NT2/D1 (cell line): ENCODE data around the gene SDR39U1.

Experiments
- DNase-seq: peaks from one replicate; pipeline ENCODE4 v3.0.0-alpha.2; 2011; ENCODE audit warnings: low read depth, low spot score
- H3K27me3 ChIP-seq: 2 replicates; pipeline ENCODE4 v1.6.0; 2011; ENCODE audit warnings: mild to moderate bottlenecking; ENCODE audit not compliant: insufficient read length, insufficient read depth
- H3K36me3 ChIP-seq: 2 replicates; pipeline ENCODE4 v1.6.1; 2011; ENCODE audit warnings: mild to moderate bottlenecking, low read length, mixed read lengths; ENCODE audit not compliant: insufficient read depth, insufficient read length
- H3K4me1 ChIP-seq: 2 replicates; pipeline ENCODE4 v1.5.1; 2011; ENCODE audit not compliant: insufficient read depth, insufficient read length
- H3K4me3 ChIP-seq: 2 replicates; pipeline ENCODE4 v1.5.1; 2011; ENCODE audit warnings: low read depth; ENCODE audit not compliant: insufficient read length
- H3K9ac ChIP-seq: 2 replicates; pipeline ENCODE4 v1.6.0; 2011; ENCODE audit warnings: low read depth; ENCODE audit not compliant: insufficient read length
- H3K9me3 ChIP-seq: 2 replicates; pipeline ENCODE4 v1.5.1; 2011; ENCODE audit warnings: mild to moderate bottlenecking, low read length; ENCODE audit not compliant: insufficient read depth
- SUZ12 ChIP-seq: IDR thresholded peaks from 2 replicates; pipeline ENCODE4 v1.6.1; 2011; ENCODE audit not compliant: insufficient read length, insufficient read depth; ENCODE audit errors: extremely low read depth
- YY1 ChIP-seq: IDR thresholded peaks from 2 replicates; pipeline ENCODE4 v1.6.1; 2011; ENCODE audit not compliant: insufficient read length, insufficient read depth
- ZNF274 ChIP-seq: IDR thresholded peaks from 2 replicates; pipeline ENCODE4 v1.6.1; 2011; ENCODE audit warnings: mild to moderate bottlenecking, low read depth, low read length

SDR39U1 gene

DNA sequence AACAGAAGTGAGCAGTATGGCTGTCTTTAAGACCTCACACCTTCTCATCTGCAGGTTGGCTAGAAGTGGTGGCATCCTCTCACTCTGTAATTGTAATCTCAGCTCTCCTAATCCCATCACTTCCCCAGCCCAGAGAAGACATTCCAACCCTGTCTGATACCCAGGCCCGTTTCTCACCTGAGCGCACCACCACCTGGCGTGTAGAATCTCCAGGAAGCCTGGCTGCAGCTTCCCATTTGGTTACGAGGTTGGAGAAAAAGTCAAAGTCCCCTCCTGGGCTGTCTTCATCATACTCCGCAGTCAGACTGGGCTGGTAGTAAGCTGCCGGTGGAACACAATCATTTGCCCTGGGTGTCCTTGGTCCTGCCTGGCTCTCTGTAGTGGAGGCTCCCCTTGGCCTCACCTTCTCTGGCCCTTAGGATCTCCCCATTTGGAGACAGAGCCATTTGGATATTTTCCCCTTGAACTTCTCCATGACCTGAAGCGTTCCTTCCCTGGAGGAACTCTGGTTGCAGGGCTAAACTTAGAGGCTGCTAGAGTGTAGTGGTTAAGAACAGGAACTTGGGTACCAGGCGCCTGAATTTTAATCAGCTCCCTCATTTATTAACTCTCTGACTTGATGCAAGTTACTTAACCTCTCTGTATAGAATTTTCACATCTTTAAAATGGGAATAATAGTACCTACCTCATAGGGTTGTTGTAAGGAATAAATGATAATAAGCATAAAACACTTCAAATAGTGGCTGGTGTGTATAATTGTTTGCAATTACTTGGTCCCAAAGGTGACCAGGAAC, 1.8 kb downstream of the SDR39U1 start:
- TF ChIP-seq SUZ12 = no peak
- no peak for TF ChIP-seq YY1
- no peak for TF ChIP-seq ZNF274
- no peak for DNase-seq
- no peaks in the 10 kb centered on the region for H3K9me3 ChIP-seq
- H3K4me3 ChIP-seq = no peak overlapping the region
- H3K36me3 ChIP-seq = peaks cover 50% of the 10 kb centered on the region
- peak overlapping the region; percentile 85 for H3K9ac ChIP-seq
- H3K27me3 ChIP-seq = no peaks in the 10 kb centered on the region
- peaks cover 3% of the 10 kb centered on the region for H3K4me1 ChIP-seq

- H3K36me3 ChIP-seq = peaks cover 55% of the 10 kb centered on the region
- TF ChIP-seq SUZ12 = no peak
- TF ChIP-seq YY1 = no peak
- no peak for TF ChIP-seq ZNF274
These were observed 2.6 kb downstream of the SDR39U1 start for GRCh38 chr14:24439830-24440605.

GRCh38 chr14:24439257-24439656, 3.3 kb downstream of the SDR39U1 start:
- TF ChIP-seq SUZ12 (no peak), YY1 (no peak), ZNF274 (no peak)
- Histone ChIP-seq H3K9me3 (no peaks in the 10 kb centered on the region), H3K36me3 (peaks cover 55% of the 10 kb centered on the region), H3K27me3 (no peaks in the 10 kb centered on the region), H3K9ac (no peak overlapping the region), H3K4me3 (no peak overlapping the region), H3K4me1 (peaks cover 3% of the 10 kb centered on the region)
- no peak for DNase-seq

More at GRCh38 chr14:24439830-24440605, 2.6 kb downstream of the SDR39U1 start:
- H3K27me3 ChIP-seq = no peaks in the 10 kb centered on the region
- DNase-seq = no peak
- no peaks in the 10 kb centered on the region for H3K9me3 ChIP-seq
- peaks cover 3% of the 10 kb centered on the region for H3K4me1 ChIP-seq
- H3K4me3 ChIP-seq = no peak overlapping the region
- no peak overlapping the region for H3K9ac ChIP-seq

GRCh38 chr14:24438223-24439097, 4.1 kb downstream of the SDR39U1 start:
- Histone ChIP-seq H3K4me3 (no peak overlapping the region), H3K36me3 (peaks cover 58% of the 10 kb centered on the region), H3K9me3 (no peaks in the 10 kb centered on the region), H3K4me1 (peaks cover 3% of the 10 kb centered on the region), H3K27me3 (no peaks in the 10 kb centered on the region), H3K9ac (no peak overlapping the region)
- TF ChIP-seq YY1 = no peak
- TF ChIP-seq ZNF274 = no peak
- TF ChIP-seq SUZ12 = no peak
- no peak for DNase-seq

DNA sequence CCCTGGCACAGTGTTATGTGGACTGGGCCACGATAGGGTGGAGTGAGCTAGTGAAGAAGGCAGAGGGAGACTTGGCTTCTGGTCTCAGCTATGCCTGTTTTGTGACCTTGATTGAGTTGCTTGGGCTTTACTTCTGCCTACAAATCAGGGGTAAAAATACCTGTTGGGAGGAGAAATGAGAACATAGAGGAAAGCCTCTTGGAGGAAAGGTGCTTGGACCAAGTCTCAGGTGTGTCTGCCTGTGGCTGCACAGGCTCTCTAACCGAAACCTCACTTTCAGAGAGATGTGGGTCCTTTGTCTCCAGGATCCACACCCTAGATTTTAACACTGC, 4.9 kb downstream of the SDR39U1 start:
- peaks cover 3% of the 10 kb centered on the region for H3K4me1 ChIP-seq
- no peak overlapping the region for H3K4me3 ChIP-seq
- no peaks in the 10 kb centered on the region for H3K9me3 ChIP-seq
- no peak for TF ChIP-seq SUZ12
- TF ChIP-seq YY1 = no peak
- TF ChIP-seq ZNF274 = no peak
- no peaks in the 10 kb centered on the region for H3K27me3 ChIP-seq
- peaks cover 65% of the 10 kb centered on the region for H3K36me3 ChIP-seq
- H3K9ac ChIP-seq = no peak overlapping the region
- DNase-seq = no peak

DNA sequence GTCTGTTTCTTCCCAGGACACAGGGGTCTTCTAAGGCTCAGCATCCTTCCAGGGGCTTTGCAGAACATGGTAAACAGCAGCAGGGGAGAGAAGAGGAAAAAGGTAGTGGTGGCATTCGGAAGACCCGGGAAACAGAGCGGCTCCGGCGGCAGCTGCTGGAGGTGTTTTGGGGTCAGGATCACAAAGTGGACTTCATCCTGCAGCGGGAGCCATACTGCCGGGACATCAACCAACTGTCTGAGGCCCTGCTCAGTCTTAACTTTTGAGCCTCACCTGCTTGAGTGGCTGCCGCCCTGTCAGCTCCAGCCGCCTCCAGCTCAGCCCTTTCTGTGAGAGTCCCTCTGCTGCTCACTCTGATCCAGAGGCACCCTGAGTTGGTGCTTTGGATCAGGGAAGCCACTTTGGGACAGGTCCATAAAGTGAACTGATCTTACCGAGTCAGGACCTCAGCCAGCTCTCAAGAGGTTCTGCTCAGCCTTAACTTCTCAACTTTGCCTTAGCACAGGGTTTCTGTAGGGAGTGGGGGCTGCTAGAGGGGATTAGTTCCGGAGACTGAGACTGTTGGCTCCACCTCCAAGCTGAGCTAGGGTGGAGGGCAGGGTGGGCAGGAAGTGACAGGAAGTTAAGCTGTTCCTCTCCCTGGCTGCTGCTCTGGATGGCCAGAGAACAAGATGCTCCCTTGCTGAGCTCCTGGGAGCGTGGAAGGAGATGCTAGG, 5.4 kb downstream of the SDR39U1 start:
- Histone ChIP-seq H3K9ac (no peak overlapping the region), H3K4me3 (no peak overlapping the region), H3K4me1 (peaks cover 3% of the 10 kb centered on the region), H3K9me3 (no peaks in the 10 kb centered on the region), H3K36me3 (peaks cover 69% of the 10 kb centered on the region), H3K27me3 (no peaks in the 10 kb centered on the region)
- DNase-seq = no peak
- no peak for TF ChIP-seq ZNF274
- no peak for TF ChIP-seq SUZ12
- TF ChIP-seq YY1 = no peak
